Hematopoietic multipotent progenitor cell (in vitro differentiated cells): ENCODE results near the gene VAV3. TPM values are rescaled to one million over a fixed set of nuclear protein-coding genes. Genes with fewer than 3 reads are reported as not detected.

Source experiments
- DNase-seq, 3 donors: peaks; one replicate each; pipeline ENCODE4 v3.0.0-alpha.2; 2011 to 2015; ENCODE audit warnings: low read depth in 2 of 3, low spot score in 2 of 3
- total RNA-seq: library from RNA; depleted of rRNA; stranded (reverse); fragments of >200 nt; gene quantifications from one replicate; pipeline ENCODE4 v1.2.3, GENCODE V29; 2012

The VAV3 gene
- total RNA-seq, 1 donor = 30.7 TPM

DNA sequence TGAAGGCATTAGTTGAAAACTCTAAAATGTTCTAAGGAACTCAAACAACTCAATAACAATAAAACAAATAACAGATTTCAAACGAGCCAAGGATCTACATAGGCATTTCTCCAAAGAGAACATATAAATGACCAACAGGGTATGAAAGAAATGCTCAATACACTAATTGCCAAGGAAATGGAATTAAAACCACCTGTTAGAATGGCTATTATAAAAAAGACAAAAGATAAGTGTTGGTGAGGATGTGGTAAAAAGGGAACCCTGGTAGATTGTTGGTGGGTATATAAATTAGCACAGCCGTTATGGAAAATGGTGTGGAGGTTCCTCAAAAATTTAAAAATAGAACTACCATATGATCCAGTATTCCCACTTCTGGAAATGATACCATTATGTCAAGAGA lies 9.1 kb upstream of the VAV3 start:
- DNase-seq = no peak

DNA sequence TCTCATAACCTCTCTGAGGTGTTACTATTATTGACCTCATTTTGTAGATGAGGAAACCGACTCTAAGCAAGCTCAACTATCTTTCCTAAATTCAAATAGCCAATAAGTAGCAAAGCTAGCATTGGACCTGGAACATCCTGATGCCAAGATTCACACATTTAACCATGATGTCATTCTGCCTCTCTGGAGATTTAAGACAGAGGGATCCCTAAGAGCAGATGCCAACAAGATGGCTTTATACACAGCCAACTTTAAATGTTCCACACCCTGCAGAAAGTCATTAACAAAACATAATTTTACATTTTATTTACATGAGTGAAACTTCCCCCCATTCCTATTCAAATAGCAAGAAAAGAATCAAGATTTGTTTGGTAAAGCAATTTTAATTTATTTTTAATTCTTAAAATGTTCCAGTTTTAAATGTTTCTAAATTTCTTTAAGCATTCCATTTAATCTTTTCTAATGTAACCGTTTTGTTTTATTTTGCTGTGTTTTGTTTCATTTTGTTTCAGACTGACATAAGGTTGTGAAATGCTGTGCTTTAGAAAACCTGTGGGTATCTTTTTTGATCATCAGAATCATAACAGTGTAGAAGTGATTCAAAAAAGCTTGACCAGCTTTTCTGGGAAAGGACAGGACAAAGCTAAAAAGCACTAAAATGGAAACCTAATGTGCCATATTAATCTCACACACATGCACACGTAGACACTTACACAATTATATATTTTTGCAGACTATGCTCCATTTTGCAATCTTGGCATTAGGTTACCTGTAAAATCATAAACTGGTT lies 7.6 kb upstream of the VAV3 start:
- no peak for DNase-seq

DNA sequence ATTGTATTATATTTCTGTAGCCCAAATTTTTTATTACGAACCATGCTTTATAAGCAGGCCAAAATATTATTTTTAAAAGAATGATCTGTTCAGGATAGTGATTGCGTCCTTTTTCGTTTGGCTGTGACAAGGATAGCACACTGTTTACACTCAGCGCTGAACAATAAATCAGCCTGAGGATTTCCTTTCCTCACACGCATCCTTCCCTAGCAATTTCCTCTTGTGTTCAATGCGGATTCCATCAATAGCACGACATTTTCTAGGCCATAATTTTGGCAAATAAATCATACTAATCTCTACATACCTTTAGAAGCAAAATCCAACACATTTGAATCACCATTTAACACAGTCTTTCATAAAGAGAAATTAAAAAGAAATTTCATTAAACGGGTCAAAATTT lies 1.6 kb upstream of the VAV3 start:
- no peak for DNase-seq

DNA sequence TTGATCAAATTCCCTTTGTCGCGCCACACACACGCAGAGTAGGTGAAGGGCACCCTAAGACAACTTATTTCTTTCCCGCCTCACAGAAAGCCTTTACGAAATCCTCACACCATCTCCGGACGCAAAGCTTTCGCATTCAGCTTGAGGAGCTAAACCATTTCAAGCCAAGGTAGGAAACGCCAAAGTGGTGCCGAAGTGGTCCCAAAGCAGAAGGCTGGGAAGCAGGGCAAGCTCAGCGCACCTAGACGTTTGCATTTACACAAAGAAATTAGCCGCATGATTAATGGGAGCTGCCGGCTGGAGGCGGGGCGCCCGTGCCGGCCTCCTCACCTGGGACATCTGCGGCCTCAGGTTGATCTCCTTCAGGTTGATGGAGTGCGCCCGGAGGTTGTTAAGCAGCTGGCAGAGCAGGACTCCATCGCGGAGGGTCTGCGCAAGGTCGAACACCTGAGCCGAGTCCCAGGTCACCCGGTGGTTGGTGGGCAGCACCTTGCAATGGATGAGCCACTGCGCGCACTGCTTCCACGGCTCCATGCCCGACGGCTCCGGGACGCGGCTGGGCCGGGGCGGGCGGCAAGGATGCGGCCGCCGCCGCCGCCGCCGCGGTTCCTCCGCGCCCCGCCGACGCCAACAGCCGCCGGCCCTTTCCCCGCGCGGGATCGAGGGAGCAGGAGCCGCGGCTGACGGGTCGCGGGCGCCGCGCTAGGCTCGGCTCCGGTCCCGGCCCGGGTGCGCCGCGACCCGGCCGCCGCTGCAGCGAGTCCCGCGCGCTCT lies 457 bp downstream of the VAV3 start:
- peak in 2 of 3 donors; percentile 25 to 63 for DNase-seq

DNA sequence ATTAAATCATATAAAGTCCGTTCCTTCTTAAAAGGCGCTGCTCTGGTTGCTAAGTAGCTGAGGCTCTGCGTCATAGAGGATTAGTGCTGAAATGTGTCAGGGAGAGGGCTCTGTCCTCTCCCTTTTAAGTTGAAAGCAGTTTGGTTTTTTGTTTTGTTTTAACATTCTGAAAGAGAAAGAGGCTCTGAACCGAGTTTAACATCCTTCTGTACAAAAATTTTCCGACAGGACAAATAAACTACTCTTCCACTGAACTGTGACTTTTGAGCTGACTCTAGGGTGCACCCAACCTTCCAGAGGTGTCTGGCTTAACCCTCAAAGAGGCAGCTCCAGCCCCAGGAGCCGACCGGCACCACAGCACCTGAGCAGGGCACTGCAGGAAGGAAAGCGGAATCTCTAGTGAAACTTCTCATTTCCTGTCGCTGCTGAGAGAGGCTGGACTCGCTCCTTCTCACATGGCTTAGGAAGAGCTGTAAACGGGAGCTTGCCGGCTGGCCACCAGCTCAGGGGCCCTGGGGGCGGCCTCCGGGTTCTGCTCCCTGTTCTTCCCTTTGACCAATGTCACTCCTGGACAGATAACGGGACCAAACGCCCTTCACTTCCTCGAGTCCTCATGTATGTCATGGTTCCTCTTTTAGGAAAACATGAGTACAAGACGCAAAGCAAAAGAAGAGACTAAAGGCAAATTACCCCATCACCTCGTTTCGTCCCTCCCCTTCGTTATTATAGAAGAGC lies 1.2 kb downstream of the VAV3 start:
- DNase-seq = peak in 2 of 3 donors; percentile 41 to 55

DNA sequence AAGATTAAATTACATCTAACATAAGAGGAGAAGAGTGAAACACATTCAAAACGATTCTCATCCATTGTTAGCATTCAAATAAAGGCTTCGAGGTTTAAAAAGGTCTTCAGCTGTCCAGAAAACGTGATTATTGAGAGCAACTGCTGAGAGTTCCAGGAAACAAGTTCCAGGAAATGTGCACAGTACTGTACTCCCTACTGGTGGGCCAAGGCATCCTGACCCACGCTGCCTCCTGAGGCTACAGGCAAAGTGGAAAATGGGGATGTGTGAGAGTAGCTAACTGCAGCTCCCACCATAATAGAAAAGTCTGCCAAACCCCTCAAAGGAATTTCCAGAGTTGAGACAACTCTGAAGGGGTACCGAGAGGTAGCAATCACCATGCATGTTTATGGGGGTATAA lies 2.0 kb downstream of the VAV3 start:
- no peak for DNase-seq

DNA sequence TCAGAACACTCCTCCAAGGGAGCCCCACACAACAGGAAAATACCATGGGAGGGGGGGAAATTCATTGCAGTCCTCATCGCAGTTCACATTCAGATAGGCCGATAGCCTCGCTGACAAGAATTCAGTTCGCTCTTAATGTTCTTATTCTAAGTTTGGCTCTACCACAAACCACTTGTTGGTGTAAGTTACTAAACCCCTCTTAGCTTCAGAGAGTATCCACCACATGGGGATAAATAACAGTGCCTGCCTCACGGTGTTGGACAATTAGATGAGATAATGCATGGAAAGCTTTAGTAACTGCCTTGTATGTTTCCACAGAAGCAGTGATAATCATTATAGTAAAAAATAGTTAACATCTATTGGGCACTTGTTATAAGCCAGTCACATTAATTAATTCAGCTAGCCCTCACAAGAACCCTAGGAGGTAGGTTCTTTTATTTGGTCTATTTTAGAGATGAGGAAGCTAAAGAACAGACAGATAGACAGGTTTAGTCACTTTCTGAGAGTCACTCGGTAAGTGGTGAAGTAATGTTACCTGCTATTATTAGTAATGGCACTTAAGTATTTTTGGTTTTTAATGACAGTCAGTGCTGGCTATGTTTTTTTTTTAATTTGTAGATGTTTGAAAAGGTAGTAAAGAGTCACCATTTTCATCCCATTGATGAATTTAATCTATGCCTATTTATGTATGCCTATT lies 10.1 kb downstream of the VAV3 start:
- DNase-seq = no peak

DNA sequence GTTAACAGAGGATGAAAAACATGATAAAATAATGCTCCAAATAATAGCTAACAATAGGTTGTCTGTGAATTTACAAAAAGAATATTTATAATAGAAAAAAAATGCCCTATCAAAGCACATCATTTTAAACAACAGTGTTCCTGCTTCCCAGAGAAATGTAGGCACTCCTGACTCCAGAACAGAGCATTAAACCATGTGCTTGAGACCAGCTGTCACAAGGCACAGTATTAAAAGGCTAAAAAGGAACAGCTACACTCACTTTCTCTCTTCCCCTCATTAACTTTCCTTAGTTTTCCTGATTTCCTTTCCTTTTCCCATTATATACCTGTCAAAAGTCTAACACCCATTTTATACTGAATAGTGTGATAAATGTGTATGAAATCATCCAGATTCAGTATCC lies 10.9 kb downstream of the VAV3 start:
- no peak for DNase-seq

DNA sequence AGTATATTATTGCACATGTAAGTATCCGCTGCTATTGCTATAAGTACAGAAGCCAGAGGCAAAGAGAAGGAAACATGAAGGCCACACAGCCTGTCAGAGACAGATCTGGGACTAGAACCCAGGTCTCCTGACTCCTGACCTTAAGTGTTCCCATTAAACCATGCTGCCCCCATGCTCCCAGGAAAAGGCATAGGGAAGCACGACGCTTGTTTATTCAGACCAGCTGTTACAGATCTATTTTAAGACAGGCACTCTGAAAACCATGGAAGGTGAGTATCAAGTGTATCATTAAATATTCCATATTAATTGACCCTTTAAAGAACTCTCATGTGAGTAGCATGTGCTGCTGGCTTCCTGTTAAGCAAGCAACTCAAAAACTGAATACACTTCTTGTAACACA lies 11.4 kb downstream of the VAV3 start:
- no peak for DNase-seq

DNA sequence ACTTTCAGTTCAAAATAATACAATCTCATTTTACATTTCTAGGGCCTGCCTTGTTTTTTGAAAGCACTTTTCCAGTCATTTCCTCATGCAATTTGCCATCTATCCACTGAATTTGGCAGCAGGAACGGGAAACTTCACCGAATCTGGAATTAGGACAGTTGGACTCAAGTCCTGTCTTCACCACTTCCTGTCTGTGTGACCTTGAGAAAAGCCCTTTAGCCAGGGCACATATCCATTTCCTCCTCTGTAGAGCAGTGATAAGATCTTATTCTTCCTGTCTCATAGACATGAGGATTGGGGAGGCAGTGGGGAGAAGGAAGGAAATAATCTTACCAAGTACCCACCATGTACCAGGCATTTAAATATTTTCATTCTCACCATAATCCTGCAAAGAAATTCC lies 12.0 kb downstream of the VAV3 start:
- peak in 1 of 3 donors; percentile 30 for DNase-seq

DNA sequence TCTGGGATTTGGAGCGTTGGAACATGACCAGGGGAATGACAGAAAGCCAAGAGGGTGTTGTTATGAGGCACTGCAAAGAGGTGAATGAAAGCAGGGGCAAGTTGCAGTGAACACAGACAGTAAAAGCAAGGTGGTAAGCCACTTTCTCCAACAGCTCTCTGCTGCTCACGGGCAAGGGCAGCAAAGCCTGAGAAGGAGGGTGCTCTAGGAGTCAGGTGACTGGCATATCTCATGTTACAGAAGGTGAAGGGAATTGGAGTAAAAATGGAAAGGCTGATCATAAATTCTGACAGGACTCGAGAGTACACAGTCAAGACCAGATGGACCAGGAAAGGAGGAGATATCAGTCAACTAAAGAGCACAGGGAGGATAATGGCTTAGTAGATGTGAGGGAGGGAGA lies 14.5 kb downstream of the VAV3 start:
- peak in 1 of 3 donors; percentile 20 for DNase-seq

DNA sequence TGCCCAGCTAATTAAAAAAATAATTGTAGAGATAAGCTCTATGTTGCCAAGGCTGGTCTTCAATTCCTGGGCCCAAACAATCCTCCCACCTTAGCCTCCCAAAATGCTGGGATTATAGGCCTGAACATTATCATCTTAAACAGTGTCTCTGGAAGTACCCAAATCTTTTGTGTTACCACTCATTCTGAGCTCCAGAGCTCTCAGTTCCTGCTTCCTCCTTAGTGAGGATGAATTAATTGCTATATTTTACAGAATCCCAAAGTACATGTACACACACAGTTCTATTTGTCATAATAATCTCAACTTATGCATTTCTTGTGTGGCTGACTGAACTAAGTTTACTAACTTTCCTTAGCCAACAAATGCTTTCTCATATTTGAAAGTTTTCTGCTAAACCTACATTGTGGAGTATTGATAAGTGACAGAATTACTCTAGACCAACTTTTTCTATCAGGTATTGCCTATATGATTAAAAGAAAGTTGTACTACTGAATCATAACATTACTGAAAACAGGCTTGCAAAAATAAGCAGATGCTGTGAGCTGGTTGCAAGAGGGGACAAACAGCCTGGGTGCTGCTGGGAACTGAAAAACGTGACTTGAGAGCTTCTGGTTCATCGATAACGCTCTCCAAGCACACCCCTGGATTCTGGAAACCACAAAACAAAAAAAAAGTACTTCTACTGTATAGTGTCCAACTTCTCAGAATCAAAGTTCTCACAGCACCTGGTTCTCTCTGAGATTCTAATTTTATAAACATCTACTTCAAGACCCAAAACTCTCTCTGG lies 15.3 kb downstream of the VAV3 start:
- no peak for DNase-seq

DNA sequence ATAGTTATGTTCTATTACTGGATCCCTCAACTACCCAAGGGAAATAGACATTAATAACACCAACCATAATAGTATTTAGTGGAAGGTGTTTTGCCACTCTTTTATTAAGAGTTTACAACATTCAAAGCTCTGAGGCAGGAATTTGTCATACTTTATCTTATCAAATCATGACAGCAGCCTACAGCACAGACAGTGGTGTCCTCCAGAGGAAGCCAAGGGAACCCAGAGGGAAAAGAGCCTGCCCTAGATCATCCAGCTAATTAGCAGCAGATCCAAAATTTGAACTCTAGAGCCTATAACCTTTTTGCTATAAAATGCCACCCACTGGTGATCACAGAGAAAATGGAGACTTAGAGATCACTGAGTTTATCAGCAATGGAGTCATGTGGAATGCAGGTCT lies 18.2 kb downstream of the VAV3 start:
- no peak for DNase-seq

DNA sequence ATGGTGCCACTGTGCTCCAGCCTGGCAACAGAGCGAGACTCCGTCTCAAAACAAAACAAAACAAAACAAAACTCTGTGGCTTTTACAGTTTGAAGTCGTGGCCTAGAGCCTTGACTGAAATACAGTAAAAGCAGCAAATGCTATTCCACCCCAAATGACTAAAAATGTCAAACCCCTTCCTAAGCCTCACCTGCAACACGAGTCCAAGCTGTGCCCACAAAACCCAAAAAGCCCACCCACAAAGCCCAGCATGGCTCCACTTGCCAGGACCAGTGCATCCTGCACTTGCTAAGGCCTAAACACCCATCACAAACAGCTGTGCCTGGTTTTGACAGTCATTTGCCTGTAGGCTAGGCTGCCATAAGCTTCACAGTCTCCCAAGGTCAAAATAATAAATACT lies 21.3 kb downstream of the VAV3 start:
- DNase-seq = peak in 1 of 3 donors; percentile 48

DNA sequence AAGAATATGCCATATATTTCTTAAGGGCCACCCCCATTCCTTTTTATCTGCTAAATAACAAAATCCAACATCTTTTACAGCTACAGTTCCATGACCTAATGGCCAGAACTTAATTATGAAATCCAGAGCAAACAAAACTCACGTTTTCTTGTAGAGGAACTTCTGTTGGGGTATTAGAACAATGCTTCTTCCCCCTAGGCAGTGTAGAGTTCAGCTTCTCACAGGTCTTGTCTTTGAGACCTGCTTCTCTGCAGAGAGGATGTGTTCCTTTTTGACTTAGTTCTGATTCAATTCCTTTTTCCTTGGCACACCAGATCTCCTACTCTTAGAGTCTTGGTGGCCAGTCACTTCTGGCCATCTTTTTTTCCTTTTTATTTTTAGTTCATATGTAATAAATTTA lies 22.2 kb downstream of the VAV3 start:
- DNase-seq = no peak

DNA sequence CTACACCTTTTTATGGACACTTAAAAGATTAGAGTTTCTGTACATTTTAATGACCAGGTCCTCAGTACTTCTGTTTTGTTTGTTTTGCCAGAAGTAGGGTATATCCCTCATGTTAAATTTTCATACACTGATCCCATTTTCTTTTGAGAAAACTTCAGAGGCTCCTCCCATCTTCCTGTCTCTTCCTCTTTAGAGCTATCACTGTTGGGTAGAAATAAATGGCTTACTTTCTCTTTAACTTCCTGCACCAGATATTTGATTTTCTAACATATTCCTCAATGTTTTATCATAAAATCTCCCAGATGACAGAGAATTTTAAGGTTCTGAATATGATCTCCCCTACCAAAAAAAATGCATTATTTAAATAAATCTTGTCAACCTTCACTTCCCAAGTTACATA lies 23.4 kb downstream of the VAV3 start:
- no peak for DNase-seq

DNA sequence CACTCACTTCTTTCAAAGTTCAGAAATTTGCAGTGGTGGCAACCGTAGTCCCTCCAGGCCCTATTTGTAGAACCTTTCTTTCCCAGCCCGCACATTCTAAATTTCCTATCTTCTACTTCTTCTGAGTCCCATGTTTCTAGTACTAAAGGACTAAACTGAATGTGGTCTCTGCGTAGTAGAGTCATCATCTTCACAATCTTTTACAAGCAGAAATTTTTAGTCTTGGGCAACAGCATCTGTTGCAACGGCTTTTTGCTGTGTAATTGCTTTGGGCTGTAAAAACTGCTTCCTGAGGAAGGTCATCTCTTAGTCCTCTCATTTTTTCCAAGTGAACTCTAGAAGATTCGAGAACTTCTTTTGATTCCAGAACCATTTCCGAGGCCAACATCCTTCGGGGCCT lies 23.9 kb downstream of the VAV3 start:
- DNase-seq = peak in 2 of 3 donors; percentile 66 to 87

DNA sequence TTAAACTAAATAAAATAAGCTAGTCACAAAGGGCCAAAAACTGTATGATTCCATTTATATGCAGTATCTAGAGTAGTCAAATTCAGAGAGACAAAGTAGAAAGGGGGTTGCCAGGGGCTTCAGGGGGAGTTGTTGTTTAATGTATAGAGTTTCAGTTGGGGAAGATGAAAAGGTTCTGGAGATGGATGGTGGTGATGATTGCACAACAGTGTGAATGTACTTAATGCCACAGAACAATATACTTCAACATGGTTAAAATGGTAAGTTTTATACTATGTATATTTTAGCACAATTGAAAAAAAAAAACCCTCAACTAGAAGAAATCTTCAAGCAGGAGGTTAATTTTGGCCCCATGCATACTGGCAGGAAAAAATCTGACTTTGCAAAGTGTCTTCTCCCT lies 24.3 kb downstream of the VAV3 start:
- DNase-seq = no peak

DNA sequence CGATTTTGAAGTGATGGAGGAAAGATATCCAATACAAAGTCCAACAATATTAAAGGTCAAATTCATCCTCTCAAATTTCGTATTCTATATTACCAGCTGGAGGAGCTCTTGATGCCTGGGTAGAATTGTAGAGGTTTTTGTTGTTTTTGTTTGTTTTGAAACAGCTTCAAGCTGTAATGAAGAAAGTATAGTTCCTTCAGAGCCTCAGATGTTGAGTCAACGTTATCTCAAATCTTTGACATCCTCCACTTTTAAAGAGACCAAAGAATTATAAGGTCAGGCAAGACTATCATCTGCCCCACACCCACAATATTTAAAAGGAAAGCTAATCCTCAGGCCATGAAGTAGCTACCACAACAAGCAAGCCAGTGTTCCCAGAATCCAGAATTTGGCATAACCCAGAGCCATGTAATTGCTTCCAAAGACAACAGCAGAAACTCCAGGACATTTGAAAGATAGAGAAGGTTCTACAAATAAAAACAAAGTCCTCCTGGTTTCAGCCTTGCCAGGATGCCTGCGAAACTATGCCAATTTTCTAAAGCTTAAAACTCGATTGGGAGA lies 24.9 kb downstream of the VAV3 start:
- DNase-seq = no peak

DNA sequence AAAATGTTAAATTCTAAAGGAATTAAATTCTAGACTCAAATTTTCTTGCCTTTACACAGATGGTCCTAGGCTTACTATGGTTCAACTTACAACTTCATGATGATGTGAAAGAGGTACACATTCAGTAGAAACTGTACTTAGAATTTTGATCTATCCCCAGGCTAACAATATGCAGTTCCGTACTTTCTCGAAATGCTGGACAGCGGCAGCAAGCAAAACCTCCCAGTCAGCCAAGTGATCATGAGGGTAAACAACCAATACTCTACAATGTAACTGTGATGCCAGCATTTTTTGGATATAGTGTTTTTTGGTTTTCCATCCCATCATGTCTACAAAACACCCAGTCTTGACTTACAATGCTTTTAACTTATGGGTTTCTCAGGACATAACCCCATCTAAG lies 25.7 kb downstream of the VAV3 start:
- no peak for DNase-seq
